HEK293 (cell line): ENCODE measurements around the gene DDAH1.

Experiments
- CTCF ChIA-PET: fragments of 350-600 bp; formaldehyde crosslinking; extraction: SDS; loops from one replicate; lab custom pipeline; 2021; ENCODE audit warnings: antibody characterized with exemption; lab: Yijun Ruan, JAX
- POLR2A ChIA-PET: fragments of 300-600 bp; formaldehyde crosslinking; extraction: SDS; loops from one replicate; lab custom pipeline; 2020; ENCODE audit warnings: antibody characterized with exemption, inconsistent platforms; lab: Yijun Ruan, JAX
- H3K27ac ChIP-seq: fragments of 200-500 bp; sonication (Bioruptor generic); 2 replicates; pipeline ENCODE4 v1.5.1; 2014; ENCODE audit warnings: low read depth, low read length, control low read depth, inconsistent platforms; ENCODE audit errors: extremely low read depth
- H3K36me3 ChIP-seq, 2 experiments: fragments of 200-500 bp in 1 of 2; sonication (Bioruptor generic) in 1 of 2; 1 replicate in 1 of 2; 2 replicates in 1 of 2; pipeline ENCODE4 v1.5.1; 2014 to 2017; ENCODE audit warnings: inconsistent platforms in 2 of 2, low read length in 2 of 2; ENCODE audit not compliant: control insufficient read depth in 2 of 2, insufficient read depth in 1 of 2
- H3K4me1 ChIP-seq: fragments of 200-500 bp; sonication (Bioruptor generic); 2 replicates; pipeline ENCODE4 v1.5.1; 2014; ENCODE audit warnings: mild to moderate bottlenecking, low read length, inconsistent platforms; ENCODE audit not compliant: control insufficient read depth, insufficient read depth
- H3K4me3 ChIP-seq: 2 replicates; pipeline ENCODE4 v1.5.1; 2011; ENCODE audit warnings: low read depth, mild to moderate bottlenecking, control low read depth, low read length, moderate library complexity
- H3K9me3 ChIP-seq: fragments of 200-500 bp; sonication (Bioruptor generic); 2 replicates; pipeline ENCODE4 v1.5.1; 2014; ENCODE audit warnings: low read depth, low read length, inconsistent platforms; ENCODE audit not compliant: control insufficient read depth, insufficient read depth
- HOXA7 ChIP-seq: sonication (generic); formaldehyde crosslinking; IDR thresholded peaks from 2 replicates; pipeline ENCODE4 v1.8.1; 2022; ENCODE audit warnings: missing genetic modification reagents, borderline replicate concordance
- HOXD13 ChIP-seq: sonication (generic); formaldehyde crosslinking; IDR thresholded peaks from 2 replicates; pipeline ENCODE4 v1.8.0; 2022; ENCODE audit warnings: missing genetic modification reagents, borderline replicate concordance
- MZF1 ChIP-seq: fragments of 450-650 bp; formaldehyde crosslinking; IDR thresholded peaks from 2 replicates; pipeline ENCODE4 v1.5.1; 2017; ENCODE audit warnings: missing biosample characterization, missing genetic modification characterization, borderline replicate concordance
- OSR2 ChIP-seq: fragments of 450-650 bp; formaldehyde crosslinking; IDR thresholded peaks from 2 replicates; pipeline ENCODE4 v1.5.1; 2016; ENCODE audit warnings: missing biosample characterization, missing genetic modification characterization
- OVOL3 ChIP-seq: fragments of 450-650 bp; formaldehyde crosslinking; IDR thresholded peaks from 2 replicates; pipeline ENCODE4 v1.5.1; 2016; ENCODE audit warnings: missing biosample characterization, missing genetic modification characterization
- SALL2 ChIP-seq: fragments of 450-650 bp; formaldehyde crosslinking; IDR thresholded peaks from 2 replicates; pipeline ENCODE4 v1.5.0; 2017; ENCODE audit warnings: missing biosample characterization, mild to moderate bottlenecking, missing genetic modification characterization, borderline replicate concordance
- ZBTB8A ChIP-seq: fragments of 450-650 bp; formaldehyde crosslinking; IDR thresholded peaks from 2 replicates; pipeline ENCODE4 v1.5.1; 2016; ENCODE audit warnings: missing biosample characterization, missing genetic modification characterization
- ZFP37 ChIP-seq: fragments of 450-650 bp; formaldehyde crosslinking; IDR thresholded peaks from 2 replicates; pipeline ENCODE4 v1.5.1; 2016; ENCODE audit warnings: missing biosample characterization, missing genetic modification characterization
- ZNF114 ChIP-seq: fragments of 450-650 bp; formaldehyde crosslinking; IDR thresholded peaks from 2 replicates; pipeline ENCODE4 v1.5.0; 2017; ENCODE audit warnings: missing biosample characterization, missing genetic modification characterization
- ZNF140 ChIP-seq: fragments of 450-650 bp; formaldehyde crosslinking; IDR thresholded peaks from 2 replicates; pipeline ENCODE4 v1.5.1; 2016; ENCODE audit warnings: missing biosample characterization, missing genetic modification characterization
- ZNF175 ChIP-seq: fragments of 450-650 bp; formaldehyde crosslinking; IDR thresholded peaks from 2 replicates; pipeline ENCODE4 v1.5.1; 2016; ENCODE audit warnings: missing biosample characterization, missing genetic modification characterization
- ZNF184 ChIP-seq: fragments of 450-650 bp; IDR thresholded peaks from 2 replicates; pipeline ENCODE4 v1.5.1; 2018; ENCODE audit warnings: missing biosample characterization, mild to moderate bottlenecking, missing genetic modification characterization
- ZNF221 ChIP-seq: fragments of 450-650 bp; formaldehyde crosslinking; IDR thresholded peaks from 2 replicates; pipeline ENCODE4 v1.5.1; 2017; ENCODE audit warnings: missing biosample characterization, missing genetic modification characterization, borderline replicate concordance
- ZNF248 ChIP-seq: fragments of 450-650 bp; formaldehyde crosslinking; IDR thresholded peaks from 2 replicates; pipeline ENCODE4 v1.5.1; 2017; ENCODE audit warnings: missing biosample characterization, missing genetic modification characterization
- ZNF292 ChIP-seq: fragments of 450-650 bp; formaldehyde crosslinking; IDR thresholded peaks from 2 replicates; pipeline ENCODE4 v1.5.1; 2016; ENCODE audit warnings: low read depth, missing biosample characterization, missing genetic modification characterization, borderline replicate concordance
- ZNF324 ChIP-seq: fragments of 450-650 bp; formaldehyde crosslinking; IDR thresholded peaks from 2 replicates; pipeline ENCODE4 v1.5.1; 2016; ENCODE audit warnings: missing biosample characterization, missing genetic modification characterization
- ZNF341 ChIP-seq: fragments of 450-650 bp; formaldehyde crosslinking; IDR thresholded peaks from 2 replicates; pipeline ENCODE4; 2016; ENCODE audit warnings: low read depth, missing biosample characterization, missing genetic modification characterization
- ZNF350 ChIP-seq: fragments of 450-650 bp; formaldehyde crosslinking; IDR thresholded peaks from 2 replicates; pipeline ENCODE4 v1.5.0; 2017; ENCODE audit warnings: missing biosample characterization, mild to moderate bottlenecking, missing genetic modification characterization
- ZNF354C ChIP-seq: fragments of 450-650 bp; formaldehyde crosslinking; IDR thresholded peaks from 2 replicates; pipeline ENCODE4 v1.5.1; 2016; ENCODE audit warnings: missing biosample characterization, missing genetic modification characterization, low read depth, borderline replicate concordance
- ZNF404 ChIP-seq: fragments of 450-650 bp; formaldehyde crosslinking; IDR thresholded peaks from 2 replicates; pipeline ENCODE4 v1.5.1; 2017; ENCODE audit warnings: missing biosample characterization, missing genetic modification characterization
- ZNF473 ChIP-seq: fragments of 450-650 bp; formaldehyde crosslinking; IDR thresholded peaks from 2 replicates; pipeline ENCODE4 v1.5.1; 2017; ENCODE audit warnings: missing biosample characterization, missing genetic modification characterization
- ZNF521 ChIP-seq: fragments of 450-650 bp; formaldehyde crosslinking; IDR thresholded peaks from 2 replicates; pipeline ENCODE4 v1.5.1; 2017; ENCODE audit warnings: missing biosample characterization, mild to moderate bottlenecking, missing genetic modification characterization
- ZNF560 ChIP-seq: fragments of 450-650 bp; formaldehyde crosslinking; IDR thresholded peaks from 2 replicates; pipeline ENCODE4 v1.5.1; 2017; ENCODE audit warnings: missing biosample characterization, missing genetic modification characterization, borderline replicate concordance
- ZNF792 ChIP-seq: fragments of 450-650 bp; formaldehyde crosslinking; IDR thresholded peaks from 2 replicates; pipeline ENCODE4 v1.5.1; 2016; ENCODE audit warnings: missing biosample characterization, missing genetic modification characterization
- ZNF837 ChIP-seq: fragments of 450-650 bp; formaldehyde crosslinking; IDR thresholded peaks from 2 replicates; pipeline ENCODE4 v1.5.1; 2016; ENCODE audit warnings: missing biosample characterization, missing genetic modification characterization
- TF ChIP-seq, protein P1 (sequence below): fragments of 450-650 bp; formaldehyde crosslinking; IDR thresholded peaks from 2 replicates; pipeline ENCODE4 v1.5.1; 2016; ENCODE audit warnings: missing biosample characterization, missing genetic modification characterization
- TF ChIP-seq, protein P2 (sequence below): fragments of 450-650 bp; formaldehyde crosslinking; optimal IDR thresholded peaks from 2 replicates; pipeline ENCODE3; 2016; ENCODE audit warnings: missing biosample characterization, mild to moderate bottlenecking, missing genetic modification characterization

Gene DDAH1

GRCh38 chr1:85378534-85378933 lies 86.4 kb downstream of the DDAH1 start:
- Histone ChIP-seq H3K36me3 (no peaks in the 10 kb centered on the region), H3K4me1 (no peaks in the 10 kb centered on the region), H3K4me3 (no peak overlapping the region), H3K9me3 (no peaks in the 10 kb centered on the region), H3K27ac (no peak overlapping the region)
- ChIA-PET POLR2A (no interaction called here), CTCF (no interaction called here)
- TF ChIP-seq HOXA7, result no peak
- TF ChIP-seq ZNF350, result no peak
- no peak for TF ChIP-seq ZNF140 (tag by site-specific recombination)
- TF ChIP-seq ZNF324 (tag by site-specific recombination), result no peak
- no peak for TF ChIP-seq ZNF473
- TF ChIP-seq ZNF792 (tag by site-specific recombination), result no peak
- no peak for TF ChIP-seq ZNF354C (tag by site-specific recombination)
- no peak for TF ChIP-seq ZNF248 (tag by site-specific recombination)
- no peak for TF ChIP-seq HOXD13 (CRISPR knock-in tag)
- TF ChIP-seq OSR2 (tag by site-specific recombination), result no peak
- no peak for TF ChIP-seq OVOL3 (tag by site-specific recombination)
- TF ChIP-seq ZNF521, result no peak
- no peak for TF ChIP-seq ZNF114 (tag by site-specific recombination)
- TF ChIP-seq, protein P1, sequence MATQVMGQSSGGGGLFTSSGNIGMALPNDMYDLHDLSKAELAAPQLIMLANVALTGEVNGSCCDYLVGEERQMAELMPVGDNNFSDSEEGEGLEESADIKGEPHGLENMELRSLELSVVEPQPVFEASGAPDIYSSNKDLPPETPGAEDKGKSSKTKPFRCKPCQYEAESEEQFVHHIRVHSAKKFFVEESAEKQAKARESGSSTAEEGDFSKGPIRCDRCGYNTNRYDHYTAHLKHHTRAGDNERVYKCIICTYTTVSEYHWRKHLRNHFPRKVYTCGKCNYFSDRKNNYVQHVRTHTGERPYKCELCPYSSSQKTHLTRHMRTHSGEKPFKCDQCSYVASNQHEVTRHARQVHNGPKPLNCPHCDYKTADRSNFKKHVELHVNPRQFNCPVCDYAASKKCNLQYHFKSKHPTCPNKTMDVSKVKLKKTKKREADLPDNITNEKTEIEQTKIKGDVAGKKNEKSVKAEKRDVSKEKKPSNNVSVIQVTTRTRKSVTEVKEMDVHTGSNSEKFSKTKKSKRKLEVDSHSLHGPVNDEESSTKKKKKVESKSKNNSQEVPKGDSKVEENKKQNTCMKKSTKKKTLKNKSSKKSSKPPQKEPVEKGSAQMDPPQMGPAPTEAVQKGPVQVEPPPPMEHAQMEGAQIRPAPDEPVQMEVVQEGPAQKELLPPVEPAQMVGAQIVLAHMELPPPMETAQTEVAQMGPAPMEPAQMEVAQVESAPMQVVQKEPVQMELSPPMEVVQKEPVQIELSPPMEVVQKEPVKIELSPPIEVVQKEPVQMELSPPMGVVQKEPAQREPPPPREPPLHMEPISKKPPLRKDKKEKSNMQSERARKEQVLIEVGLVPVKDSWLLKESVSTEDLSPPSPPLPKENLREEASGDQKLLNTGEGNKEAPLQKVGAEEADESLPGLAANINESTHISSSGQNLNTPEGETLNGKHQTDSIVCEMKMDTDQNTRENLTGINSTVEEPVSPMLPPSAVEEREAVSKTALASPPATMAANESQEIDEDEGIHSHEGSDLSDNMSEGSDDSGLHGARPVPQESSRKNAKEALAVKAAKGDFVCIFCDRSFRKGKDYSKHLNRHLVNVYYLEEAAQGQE (tag by site-specific recombination), result no peak
- no peak for TF ChIP-seq ZNF560 (tag by site-specific recombination)
- TF ChIP-seq ZFP37 (tag by site-specific recombination), result no peak
- TF ChIP-seq ZBTB8A (tag by site-specific recombination), result no peak

DNA sequence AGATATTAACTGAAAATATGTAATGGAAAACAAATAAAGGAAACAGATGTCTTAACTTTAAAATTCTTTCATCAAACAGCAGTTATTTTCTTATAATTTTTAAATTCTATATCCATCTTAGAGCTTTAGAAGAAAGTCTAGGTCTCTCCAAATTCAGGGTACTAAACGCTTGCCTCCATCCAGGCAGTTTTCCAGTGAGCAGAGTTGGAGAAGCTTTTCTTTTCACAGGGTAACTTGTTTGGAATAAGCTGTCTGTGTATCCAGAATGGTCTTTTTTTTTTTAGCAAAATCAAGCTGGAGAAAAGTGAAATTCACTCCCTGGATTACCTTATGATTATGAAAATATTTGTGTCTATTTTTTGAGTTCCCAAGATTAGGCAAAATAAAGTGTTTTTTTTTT lies 88.6 kb downstream of the DDAH1 start:
- Histone ChIP-seq H3K27ac (no peak overlapping the region), H3K4me3 (no peak overlapping the region), H3K36me3 (no peaks in the 10 kb centered on the region), H3K4me1 (no peaks in the 10 kb centered on the region), H3K9me3 (no peaks in the 10 kb centered on the region)
- ChIA-PET POLR2A (interaction anchor here (0.8 kb wide), 1 partner anchor 224 kb away, joined by 4 read pairs; no protein-coding TSS in a partner anchor), CTCF (interaction anchor here (0.6 to 1.3 kb wide), 7 partner anchors 7 to 642 kb away, joined by 3 to 5 read pairs (median 3); no protein-coding TSS in a partner anchor)
- no peak for TF ChIP-seq ZNF184 (tag by site-specific recombination)

- Histone ChIP-seq H3K27ac (no peak overlapping the region), H3K36me3 (no peaks in the 10 kb centered on the region), H3K9me3 (no peaks in the 10 kb centered on the region), H3K4me3 (no peak overlapping the region), H3K4me1 (no peaks in the 10 kb centered on the region)
- CTCF ChIA-PET, result interaction anchor here (1.3 kb wide), 1 partner anchor 11 kb away, joined by 3 read pairs; no protein-coding TSS in a partner anchor
- POLR2A ChIA-PET, result no interaction called here
- TF ChIP-seq ZNF560 (tag by site-specific recombination) (no peak), ZNF837 (tag by site-specific recombination) (no peak), MZF1 (tag by site-specific recombination) (no peak), SALL2 (tag by site-specific recombination) (no peak), ZNF292 (no peak), ZNF404 (tag by site-specific recombination) (no peak), ZNF221 (tag by site-specific recombination) (no peak), ZNF341 (tag by site-specific recombination) (no peak), ZNF175 (tag by site-specific recombination) (no peak)
- TF ChIP-seq, protein P2, sequence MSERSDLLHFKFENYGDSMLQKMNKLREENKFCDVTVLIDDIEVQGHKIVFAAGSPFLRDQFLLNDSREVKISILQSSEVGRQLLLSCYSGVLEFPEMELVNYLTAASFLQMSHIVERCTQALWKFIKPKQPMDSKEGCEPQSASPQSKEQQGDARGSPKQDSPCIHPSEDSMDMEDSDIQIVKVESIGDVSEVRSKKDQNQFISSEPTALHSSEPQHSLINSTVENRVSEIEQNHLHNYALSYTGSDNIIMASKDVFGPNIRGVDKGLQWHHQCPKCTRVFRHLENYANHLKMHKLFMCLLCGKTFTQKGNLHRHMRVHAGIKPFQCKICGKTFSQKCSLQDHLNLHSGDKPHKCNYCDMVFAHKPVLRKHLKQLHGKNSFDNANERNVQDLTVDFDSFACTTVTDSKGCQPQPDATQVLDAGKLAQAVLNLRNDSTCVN (tag by site-specific recombination), result no peak
Observed at GRCh38 chr1:85375493-85375892, 89.5 kb downstream of the DDAH1 start.
